EL (cell line): ENCODE measurements around the gene NSMF.

ENCODE experiments used
- DNase-seq: peaks from one replicate; pipeline ENCODE4 v3.0.0-alpha.2; 2016

NSMF gene

DNA sequence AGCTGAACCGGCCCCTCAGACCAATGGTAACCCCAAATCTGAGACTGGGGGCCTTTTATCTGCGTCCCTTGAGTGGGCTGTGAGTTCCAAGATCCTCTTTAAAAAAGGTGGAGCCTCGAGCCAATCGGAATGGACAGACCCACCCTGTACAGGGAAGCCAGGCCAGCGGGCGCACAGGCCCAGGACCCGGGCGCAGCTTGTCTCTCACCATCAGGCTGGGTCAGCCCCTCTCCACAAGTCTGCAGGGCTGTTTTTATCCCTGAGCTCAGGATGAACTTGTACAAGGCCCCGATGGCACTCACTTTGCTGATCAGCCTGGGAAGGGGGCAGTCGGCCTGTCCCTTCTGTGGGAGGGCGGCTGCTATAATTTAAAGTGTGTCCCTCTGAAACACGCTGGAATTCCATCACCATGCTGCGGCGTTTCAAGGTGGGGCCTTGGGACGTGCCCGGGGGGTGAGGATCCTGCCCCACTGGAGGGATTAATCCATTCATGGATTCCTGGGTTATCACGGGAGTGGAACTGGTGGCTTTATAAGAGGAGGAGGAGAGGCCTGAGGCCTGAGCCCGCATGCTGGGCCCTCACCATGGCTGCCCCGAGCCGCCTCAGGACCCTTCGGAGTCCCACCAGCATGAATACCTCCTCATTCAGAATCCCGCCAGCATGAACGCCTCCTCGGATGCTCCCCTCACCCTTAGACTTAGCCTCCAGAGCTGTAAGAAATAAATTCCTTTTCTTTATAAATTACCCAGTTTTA is 50.3 kb downstream of the NSMF start:
- DNase-seq, result no peak

DNA sequence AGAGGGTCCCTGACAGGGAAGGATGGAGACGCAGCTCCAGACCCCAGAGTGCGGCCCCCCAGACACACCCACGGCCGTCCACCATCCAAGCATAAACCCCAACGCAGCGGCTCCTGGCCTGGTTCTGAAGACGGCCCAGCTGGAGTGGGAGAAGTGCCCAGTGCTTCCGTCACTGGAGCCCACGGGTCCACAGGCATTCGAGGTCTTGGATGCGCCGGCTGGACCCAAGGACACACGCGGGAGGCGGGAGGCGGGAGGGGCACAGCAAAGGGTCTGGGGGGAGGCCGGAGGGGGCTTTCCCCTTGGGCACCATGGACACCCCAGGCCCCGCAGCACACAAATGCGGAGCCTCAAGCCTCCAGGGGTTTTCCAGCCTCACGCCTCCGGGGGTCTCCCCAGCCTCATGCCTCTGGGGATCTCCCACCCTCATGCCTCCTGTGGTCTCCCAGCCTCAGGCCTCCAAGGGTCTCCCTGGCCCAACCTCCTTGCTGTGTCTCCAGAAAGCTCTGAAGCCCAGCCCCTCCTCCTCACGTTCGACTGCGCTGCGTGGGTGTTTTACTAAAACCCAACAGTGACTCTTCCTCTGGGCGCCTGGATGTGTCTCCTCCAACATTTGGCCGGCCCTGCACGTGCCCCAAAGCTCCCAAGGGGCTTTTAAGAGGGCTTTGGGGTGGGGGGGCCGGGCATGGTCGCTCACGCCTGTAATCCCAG is 51.4 kb downstream of the NSMF start:
- DNase-seq, result no peak

DNA sequence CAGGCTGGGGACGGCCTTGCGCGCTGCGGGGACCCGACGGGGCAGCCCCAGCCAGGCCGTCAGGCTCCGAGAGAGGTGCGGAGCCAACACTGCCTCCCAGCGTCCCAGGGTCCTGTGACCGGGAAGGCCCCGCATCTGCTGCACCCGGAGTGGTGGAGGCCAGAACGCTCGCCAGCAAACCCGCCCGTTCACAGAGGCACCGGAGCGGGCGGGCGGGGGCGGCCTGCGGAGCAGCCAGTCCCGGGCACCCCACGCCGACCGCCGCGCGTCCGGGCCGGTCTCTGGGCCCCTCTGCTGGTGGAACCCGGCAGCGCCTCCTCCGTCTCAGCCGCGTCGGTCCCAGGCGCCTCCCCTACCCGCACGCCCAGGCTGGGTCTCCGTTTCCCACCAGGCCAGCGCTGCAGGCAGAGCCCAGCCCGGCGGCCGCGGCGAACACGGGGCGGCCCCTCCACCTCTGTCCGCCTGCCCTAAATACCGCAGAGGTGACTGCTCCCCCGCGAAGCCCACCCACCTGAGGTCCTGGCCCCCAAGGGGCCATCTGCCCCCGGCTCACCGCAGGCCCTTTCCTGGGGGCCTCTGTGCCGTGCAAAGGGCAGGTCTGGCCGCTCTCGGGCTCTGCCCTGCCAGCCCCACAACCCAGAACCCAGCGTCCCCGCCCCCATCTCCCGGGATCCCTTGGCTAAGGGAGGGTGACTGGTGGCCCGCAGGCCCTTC is 52.1 kb downstream of the NSMF start:
- DNase-seq, result peak; percentile 57

DNA sequence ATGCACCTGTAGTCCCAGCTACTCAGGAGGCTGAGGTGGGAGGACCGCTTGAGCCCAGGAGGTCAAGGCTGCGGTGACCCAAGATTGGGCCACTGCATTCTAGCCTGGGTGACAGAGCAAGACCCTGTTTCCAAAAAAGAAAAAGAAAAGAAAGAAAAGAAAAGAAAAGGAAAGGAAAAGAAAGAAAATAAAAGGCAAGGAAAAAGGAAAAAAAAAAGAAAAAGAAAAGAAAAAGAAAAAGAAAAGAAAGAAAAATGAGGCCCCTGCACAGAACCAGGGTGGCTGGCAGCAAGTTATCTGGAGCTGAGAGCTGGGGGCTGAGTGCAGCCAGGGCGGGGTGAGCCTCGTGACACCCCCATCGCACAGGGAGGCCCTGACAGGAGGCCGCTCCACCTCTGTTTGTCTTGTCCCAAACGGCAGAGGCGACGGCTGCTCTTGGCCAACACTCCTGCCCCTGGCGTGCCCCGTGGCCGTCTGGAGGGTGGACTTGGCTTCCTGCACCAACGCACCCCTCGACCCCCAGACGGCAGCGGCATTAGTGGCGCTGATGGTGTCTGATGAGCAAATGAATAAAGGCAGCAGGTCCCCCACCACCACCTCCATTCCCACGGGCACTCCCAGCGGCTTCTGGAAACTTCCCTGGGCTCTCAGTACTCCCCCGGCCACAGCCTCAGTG is 52.9 kb downstream of the NSMF start:
- DNase-seq, result no peak

DNA sequence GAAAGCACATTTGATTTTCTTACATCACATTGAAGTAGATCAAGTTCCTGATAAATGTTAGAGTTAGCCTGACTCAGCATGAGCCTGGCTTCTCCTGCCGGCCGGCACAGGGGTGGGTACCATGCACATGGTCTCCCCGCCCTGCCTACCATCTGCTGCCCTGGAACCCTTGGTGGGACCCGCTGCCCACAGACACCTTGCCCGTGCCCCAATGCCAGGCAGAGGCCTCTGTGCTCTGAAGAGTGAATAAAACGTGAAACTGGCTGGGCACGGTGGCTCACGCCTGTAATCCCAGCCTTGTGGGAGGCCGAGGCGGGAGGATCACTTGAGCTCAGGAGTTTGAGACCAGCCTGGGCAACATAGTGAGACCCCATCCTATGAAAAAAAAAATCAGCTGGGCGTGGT is 53.5 kb downstream of the NSMF start:
- DNase-seq, result no peak

DNA sequence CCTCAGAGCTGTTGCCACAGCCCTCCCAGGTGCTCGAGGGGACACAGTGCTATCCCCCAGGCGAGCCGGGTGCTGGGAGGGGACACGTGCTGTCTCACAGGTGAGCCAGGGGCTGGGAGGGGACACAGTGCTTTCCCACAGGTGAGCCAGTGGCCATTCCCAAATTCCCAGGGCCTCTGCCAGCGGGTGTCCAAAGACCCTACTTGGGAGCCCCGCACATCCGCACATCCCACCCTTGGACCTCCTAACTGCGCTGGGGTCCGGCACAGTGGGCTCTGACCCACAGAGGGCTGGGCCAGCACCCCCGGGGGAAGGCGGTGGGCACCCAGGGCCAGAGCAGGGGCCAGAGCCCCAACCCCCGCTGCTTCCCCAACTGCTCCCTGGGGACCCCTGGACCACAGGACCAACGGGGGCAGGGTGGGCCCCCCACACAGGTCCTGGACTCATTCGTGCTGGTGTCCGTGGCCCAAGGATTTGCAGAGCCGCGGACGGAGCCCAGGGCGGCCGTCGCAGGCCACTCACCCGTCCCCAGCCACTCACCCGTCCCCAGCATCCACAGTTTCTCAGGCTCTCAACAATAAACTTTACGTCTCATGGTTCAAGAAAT is 54.1 kb downstream of the NSMF start:
- no peak for DNase-seq

DNA sequence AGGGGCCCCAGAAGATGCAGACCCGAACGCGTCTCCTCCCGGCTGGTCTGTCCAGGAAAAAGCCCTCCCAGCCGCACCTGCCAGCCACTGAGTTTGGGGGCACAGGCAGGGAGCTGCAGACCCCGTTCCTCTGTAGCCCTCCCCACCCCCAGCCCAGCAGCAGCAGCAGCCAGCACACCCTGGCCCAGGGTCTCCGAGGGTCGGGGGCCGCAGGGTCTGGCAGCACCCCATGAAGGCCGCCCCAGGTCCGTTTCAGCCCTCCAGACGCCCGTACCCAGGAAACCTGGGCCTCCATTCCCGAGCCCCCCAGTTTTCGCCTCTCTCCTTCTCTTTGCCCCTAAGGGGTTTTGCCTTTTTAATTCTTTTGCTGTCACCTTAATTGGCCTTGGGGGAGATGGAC is 55.9 kb downstream of the NSMF start:
- DNase-seq, result no peak

DNA sequence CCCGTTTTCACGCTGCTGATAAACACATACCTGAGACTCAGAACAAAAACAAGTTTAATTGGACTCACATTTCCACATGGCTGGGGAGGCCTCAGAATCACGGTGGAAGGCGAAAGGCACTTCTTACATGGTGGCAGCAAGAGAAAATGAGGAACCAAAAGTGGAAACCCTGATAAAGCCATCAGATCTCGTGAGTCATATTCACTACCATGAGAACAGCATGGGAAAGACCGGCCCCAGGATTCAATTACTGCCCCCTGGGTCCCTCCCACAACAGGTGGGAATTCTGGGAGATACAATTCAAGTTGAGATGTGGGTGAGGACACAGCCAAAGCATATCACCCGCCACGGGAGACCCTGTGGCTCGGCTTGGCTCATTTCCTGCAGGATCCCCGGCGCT is 56.4 kb downstream of the NSMF start:
- no peak for DNase-seq

DNA sequence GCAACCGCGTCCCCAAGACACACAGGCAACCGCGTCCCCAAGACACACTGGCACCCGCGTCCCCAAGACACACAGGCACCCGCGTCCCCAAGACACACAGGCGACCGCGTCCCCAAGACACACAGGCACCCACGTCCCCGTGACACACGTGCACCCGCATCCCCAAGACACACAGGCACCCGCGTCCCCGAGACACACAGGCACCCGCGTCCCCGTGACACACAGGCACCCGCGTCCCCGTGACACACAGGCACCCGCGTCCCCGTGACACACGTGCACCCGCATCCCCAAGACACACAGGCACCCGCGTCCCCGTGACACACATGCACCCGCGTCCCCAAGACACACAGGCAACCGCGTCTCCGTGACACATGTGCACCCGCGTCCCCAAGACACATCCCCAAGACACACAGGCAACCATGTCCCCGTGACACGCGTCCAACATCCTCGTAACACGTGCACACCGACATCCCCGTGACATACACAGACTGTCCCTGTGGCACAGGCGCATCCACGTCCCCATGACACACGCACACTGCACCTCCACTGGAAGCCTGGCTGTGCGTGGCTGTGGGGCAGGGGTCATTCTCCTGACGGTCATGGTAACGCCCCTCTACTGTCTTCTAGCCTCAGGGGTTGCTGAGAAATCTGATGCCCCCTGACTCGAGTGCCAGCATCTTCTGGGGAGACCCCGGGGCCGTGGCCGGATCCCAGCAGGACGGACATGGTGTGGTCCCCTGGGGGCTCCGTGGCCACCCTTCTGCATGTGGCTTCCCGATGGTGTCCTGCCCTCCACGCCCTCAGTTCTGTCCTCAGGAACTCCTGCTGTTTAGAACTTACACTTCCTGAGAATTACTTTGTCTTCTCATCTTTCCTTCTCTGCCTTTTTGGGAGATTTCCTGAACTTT is 60.3 kb downstream of the NSMF start:
- DNase-seq, result no peak

DNA sequence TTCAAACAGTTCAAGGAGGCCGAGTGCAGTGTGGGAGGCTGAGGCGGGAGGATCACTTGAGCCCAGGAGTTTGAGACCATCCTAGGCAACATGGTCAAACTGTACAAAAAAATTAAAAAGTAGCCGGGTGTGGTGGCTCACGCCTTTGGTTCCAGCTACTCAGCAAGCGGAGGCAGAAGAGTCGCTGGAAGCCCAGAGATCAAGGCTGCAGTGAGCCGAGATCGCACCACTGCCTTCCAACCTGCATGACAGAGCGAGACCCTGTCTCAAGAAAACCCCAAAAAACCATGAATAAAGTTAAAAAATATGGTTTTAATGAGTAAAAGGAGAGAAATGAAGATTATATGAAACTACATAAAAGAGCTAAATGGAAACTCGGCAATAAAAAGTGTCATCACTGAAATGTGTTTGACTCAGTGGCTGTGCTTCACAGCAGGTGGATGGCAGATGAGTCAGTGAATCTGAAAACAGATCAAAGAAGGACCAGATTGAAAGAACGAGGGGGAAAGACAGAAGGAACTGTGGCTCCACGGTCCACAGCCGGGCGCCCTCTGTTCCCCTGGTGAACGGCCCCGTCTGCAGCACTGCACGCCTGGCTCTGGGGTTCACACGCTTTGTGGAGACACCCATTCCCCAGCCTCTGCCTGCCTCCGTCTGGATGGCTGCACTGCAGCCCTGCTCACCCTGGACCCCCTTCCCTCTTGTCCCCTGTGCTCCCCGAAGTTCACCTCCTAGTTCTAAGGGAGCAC is 61.3 kb downstream of the NSMF start:
- no peak for DNase-seq
